ENCODE measurements around the gene CBLC. TPM values are rescaled to one million over a fixed set of nuclear protein-coding genes. Genes with fewer than 3 reads are reported as not detected.
A peak's percentile ranks its signal among the peaks of the same experiment; 100 is the strongest.

The CBLC gene
- total and polyA plus RNA-seq, 4 donors: 0.25 to 0.44 TPM; not detected in 2

DNA sequence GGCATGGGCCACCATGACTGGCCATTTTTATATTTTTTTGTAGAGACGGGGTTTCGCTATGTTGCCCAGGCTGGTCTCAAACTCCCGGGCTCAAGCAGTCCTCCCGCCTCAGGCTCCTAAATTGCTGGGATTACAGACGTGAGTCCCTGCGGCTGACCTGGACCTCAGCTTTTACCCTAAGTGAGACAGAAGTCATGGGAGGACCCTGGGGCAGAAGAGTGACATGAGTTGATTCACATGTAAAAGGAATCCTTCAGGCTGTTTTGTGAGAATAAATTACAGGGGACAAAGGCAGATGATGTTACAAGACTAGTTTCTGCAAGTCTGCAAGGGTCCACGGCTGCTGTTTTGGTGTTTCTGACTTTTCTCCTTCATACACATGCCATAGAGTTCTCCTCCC is 28.6 kb downstream of the CBLC start:
- no peak for DNase-seq (ENCODE audit: low read depth in 4 of 6, low spot score in 6 of 6)
- Histone ChIP-seq H3K27me3 (ENCODE audit: control insufficient read depth, insufficient read depth, low read length) (peaks cover 10% of the 10 kb centered on the region), H3K4me1 (ENCODE audit: control insufficient read depth, insufficient read depth, low read length) (peaks cover 27% of the 10 kb centered on the region), H3K4me3 (ENCODE audit: low read depth, low read length) (no peak overlapping the region), H3K9me3 (ENCODE audit: control insufficient read depth, insufficient read depth, low read length) (no peaks in the 10 kb centered on the region), H3K27ac (ENCODE audit: low read depth, low read length) (no peak overlapping the region), H3K36me3 (ENCODE audit: control insufficient read depth, insufficient read depth, low read length) (no peaks in the 10 kb centered on the region)
- 62% methylated on average over 7 of the region's 7 CpGs for WGBS (ENCODE audit: insufficient coverage)

DNA sequence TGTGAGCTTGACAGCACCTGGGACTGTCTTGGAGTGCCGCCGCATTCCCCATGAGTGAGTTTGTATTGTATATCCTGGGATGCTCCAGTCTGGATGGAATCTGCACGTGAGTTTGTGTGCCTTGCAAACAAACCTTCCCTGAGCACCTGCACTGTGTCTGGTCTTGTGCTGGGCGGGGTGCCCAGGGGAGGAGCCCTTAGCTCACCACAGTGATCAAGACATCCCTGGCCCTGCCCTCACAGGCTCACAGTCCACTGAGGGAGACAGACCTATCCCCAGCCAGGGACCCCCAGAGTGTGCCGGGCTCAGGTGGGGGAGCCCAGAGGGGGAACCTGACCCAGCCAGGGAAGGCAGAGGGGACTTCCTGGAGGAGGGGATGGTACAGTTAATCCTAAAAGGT is 29.5 kb downstream of the CBLC start:
- Histone ChIP-seq H3K9me3 (ENCODE audit: control insufficient read depth, insufficient read depth, low read length) (no peaks in the 10 kb centered on the region), H3K4me1 (ENCODE audit: control insufficient read depth, insufficient read depth, low read length) (peaks cover 27% of the 10 kb centered on the region), H3K4me3 (ENCODE audit: low read depth, low read length) (no peak overlapping the region), H3K27me3 (ENCODE audit: control insufficient read depth, insufficient read depth, low read length) (peaks cover 10% of the 10 kb centered on the region), H3K36me3 (ENCODE audit: control insufficient read depth, insufficient read depth, low read length) (peaks cover 4% of the 10 kb centered on the region), H3K27ac (ENCODE audit: low read depth, low read length) (no peak overlapping the region)
- WGBS (ENCODE audit: insufficient coverage): 76% methylated on average over 4 of the region's 5 CpGs
- no peak for DNase-seq (ENCODE audit: low read depth in 4 of 6, low spot score in 6 of 6)

DNA sequence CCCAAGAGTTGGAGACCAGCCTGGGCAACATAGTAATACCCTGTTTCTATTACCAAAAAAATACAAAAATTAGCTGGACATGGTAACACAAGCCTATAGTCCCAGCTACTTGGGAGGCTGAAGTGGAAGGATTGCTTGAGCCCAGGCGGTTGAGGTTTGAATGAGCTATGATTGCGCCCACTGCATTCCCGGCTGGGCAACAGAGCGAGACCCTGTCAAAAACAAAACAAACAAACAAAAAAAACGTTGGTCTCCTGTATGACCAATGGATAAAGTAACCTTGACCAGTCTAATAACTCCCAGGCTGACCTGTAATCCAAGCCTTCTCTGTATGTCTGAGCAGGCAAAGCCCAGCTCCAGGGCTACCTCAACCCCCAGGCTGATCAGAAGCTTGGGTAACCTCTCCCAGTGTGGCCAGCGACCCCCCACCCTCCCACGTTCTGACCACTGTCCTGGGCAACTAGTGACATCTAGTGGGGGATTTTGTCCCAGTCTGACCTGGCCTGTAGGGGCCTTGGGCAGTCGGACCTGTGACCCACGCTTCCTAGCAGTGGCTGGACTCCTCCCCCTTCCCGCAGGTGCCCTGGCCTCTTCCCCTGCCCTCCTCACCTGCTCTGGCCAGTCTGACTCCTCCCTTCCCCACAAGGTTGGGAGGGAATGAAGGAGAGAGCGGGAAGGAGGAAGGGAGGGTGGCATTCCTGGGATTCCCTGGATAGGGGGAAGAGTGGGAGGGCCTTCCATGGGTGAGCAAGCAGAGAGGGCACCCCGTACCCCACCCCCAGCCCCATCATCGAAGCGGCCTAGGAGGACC is 30.2 kb downstream of the CBLC start:
- no peak overlapping the region for H3K4me3 ChIP-seq (ENCODE audit: low read depth, low read length)
- peaks cover 10% of the 10 kb centered on the region for H3K27me3 ChIP-seq (ENCODE audit: control insufficient read depth, insufficient read depth, low read length)
- 18% methylated on average over 6 of the region's 14 CpGs for WGBS (ENCODE audit: insufficient coverage)
- H3K9me3 ChIP-seq (ENCODE audit: control insufficient read depth, insufficient read depth, low read length): no peaks in the 10 kb centered on the region
- peaks cover 27% of the 10 kb centered on the region for H3K4me1 ChIP-seq (ENCODE audit: control insufficient read depth, insufficient read depth, low read length)
- peak overlapping the region; percentile 57 for H3K27ac ChIP-seq (ENCODE audit: low read depth, low read length)
- H3K36me3 ChIP-seq (ENCODE audit: control insufficient read depth, insufficient read depth, low read length): peaks cover 7% of the 10 kb centered on the region
- peak in 3 of 6 donors; percentile 20 to 54 (median 50) for DNase-seq (ENCODE audit: low read depth in 4 of 6, low spot score in 6 of 6)

DNA sequence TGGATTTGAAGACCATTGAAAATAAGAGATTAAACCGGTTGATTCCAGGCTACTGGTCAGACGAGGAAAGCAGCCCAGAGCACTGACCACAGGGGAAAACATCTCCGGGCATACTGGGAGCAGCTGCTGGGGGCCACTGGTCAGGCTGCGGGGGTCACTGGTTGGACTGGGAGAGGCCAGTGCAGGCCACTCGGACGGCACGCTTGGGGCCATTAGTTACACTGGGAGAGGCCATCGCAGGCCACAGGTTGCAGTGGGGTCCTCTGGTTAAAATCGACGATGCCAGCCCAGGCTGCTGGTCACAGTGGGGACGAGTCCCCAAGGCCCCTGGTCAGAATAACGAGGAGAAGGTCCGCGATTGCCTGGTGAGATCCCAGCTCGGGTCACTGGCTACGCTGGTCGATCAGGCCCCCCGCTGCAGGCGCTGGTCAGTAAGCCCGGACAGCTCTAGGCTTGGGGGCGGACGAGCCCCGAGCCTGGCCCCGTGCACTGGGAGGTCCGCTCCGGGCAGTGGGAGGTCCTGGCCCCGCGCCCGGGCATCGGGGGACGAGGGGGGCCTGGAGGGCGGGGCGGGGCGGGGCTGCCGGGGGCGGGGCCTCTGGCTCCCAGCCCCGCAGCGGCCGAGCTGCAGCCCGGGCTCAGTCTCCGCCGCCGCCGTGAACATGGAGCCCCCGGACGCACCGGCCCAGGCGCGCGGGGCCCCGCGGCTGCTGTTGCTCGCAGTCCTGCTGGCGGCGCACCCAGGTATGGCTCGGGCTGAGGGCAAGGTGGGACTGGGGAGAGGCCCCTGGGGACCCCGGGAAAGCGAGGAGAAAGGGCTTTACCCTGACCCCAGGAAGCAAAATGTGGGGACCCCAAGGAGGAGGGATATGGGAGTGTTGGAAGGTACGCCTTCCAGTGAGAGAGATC is 31.0 kb downstream of the CBLC start, which contains the start of gene BCAM:
Gene BCAM, plus strand, starts transcription at position 641 of the 909 bp plus-strand sequence. Its CDS starts 22 bp downstream, at position 663.
- Histone ChIP-seq H3K27me3 (ENCODE audit: control insufficient read depth, insufficient read depth, low read length) (peaks cover 10% of the 10 kb centered on the region), H3K4me3 (ENCODE audit: low read depth, low read length) (peak within 1 kb of the TSS; percentile 51), H3K4me1 (ENCODE audit: control insufficient read depth, insufficient read depth, low read length) (peaks cover 27% of the 10 kb centered on the region), H3K36me3 (ENCODE audit: control insufficient read depth, insufficient read depth, low read length) (peaks cover 14% of the 10 kb centered on the region), H3K27ac (ENCODE audit: low read depth, low read length) (peak within 1 kb of the TSS; percentile 57), H3K9me3 (ENCODE audit: control insufficient read depth, insufficient read depth, low read length) (no peaks in the 10 kb centered on the region)
- WGBS (ENCODE audit: insufficient coverage): 2% methylated on average over 58 of the region's 59 CpGs
- DNase-seq (ENCODE audit: low read depth in 4 of 6, low spot score in 6 of 6): peak in 4 of 6 donors; percentile 19 to 79 (median 40)

DNA sequence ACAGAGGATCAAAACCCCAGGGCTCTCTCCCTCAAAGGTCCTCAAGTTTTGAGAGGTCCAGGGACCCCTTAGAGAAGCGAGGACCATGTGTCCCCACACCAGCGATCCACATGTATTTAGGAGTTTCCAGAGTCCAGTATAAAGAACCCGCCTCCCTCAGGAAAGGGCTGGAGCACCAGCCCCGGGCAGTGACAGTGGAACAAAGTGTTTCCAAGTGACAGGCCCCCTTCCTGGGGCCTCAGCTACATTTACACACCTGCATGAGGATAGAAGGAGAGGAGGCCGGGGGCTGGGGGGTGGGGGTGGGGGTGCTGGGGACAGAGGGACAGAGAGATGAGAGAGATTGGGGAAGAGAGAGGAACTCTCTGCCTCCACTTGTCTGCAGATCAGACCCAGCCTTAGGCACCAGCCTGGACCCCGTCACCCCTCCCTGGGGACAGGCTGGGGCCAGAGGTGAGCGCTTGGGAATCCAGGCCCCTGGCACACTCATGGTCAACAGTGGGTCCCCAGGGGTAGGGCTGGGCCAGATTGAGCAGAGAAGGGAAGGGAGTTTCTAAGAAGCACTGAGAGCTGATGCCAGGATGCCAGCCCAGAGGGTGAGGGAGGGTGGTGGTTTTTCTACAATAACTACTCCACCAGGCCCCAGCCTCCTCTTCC is 32.0 kb downstream of the CBLC start:
- no peak for DNase-seq (ENCODE audit: low read depth in 4 of 6, low spot score in 6 of 6)
- Histone ChIP-seq H3K27me3 (ENCODE audit: control insufficient read depth, insufficient read depth, low read length) (peaks cover 7% of the 10 kb centered on the region), H3K27ac (ENCODE audit: low read depth, low read length) (no peak overlapping the region), H3K9me3 (ENCODE audit: control insufficient read depth, insufficient read depth, low read length) (no peaks in the 10 kb centered on the region), H3K4me3 (ENCODE audit: low read depth, low read length) (peak overlapping the region; percentile 51), H3K4me1 (ENCODE audit: control insufficient read depth, insufficient read depth, low read length) (peaks cover 27% of the 10 kb centered on the region), H3K36me3 (ENCODE audit: control insufficient read depth, insufficient read depth, low read length) (peaks cover 18% of the 10 kb centered on the region)
- WGBS (ENCODE audit: insufficient coverage): 60% methylated on average over 3 of the region's 7 CpGs

DNA sequence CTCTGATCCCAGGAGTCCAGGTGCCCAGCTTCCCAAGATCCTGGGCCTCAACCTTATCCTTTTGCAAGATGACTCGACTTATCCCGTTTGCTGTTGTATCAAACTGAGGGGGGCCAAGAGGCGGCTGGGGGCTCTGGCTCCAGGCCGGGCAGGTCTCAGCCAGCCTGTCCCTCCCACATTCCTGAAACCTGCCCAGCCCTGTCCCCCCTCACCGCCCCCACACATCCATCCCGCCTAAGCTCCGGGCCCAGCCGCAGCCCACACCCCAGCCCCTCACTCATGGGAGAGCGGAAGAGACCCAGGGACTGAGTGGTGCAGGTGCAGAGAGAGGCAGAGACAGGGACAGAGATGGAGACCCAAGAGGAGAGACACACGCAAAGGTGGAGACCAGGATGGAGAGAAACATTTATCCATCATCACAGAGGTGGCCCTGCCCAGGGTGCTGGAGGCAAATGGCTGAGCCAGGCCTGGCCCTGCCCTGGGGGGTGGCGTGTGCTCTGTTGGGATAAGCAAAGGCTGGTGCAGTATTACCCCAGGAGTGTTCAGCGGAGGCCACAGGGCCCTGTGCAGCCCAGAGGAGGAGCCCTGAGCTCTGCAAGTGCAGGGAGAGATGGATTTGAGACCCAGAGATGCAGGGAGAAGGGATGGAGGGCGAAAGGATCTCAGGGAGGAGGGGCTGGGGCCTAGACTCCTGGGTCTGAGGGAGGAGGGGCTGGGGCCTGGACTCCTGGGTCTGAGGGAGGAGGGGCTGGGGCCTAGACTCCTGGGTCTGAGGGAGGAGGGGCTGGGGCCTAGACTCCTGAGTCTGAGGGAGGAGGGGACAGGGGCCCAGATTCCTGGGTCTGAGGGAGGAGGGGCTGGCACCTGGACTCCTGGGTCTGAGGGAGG is 32.8 kb downstream of the CBLC start:
- Histone ChIP-seq H3K9me3 (ENCODE audit: control insufficient read depth, insufficient read depth, low read length) (no peaks in the 10 kb centered on the region), H3K27ac (ENCODE audit: low read depth, low read length) (no peak overlapping the region), H3K4me3 (ENCODE audit: low read depth, low read length) (no peak overlapping the region), H3K27me3 (ENCODE audit: control insufficient read depth, insufficient read depth, low read length) (peaks cover 7% of the 10 kb centered on the region), H3K4me1 (ENCODE audit: control insufficient read depth, insufficient read depth, low read length) (peaks cover 27% of the 10 kb centered on the region), H3K36me3 (ENCODE audit: control insufficient read depth, insufficient read depth, low read length) (peaks cover 18% of the 10 kb centered on the region)
- DNase-seq (ENCODE audit: low read depth in 4 of 6, low spot score in 6 of 6): no peak
- WGBS (ENCODE audit: insufficient coverage): 71% methylated on average over 8 of the region's 13 CpGs

GRCh38 chr19:44811122-44811419 is 33.4 kb downstream of the CBLC start:
- WGBS (ENCODE audit: insufficient coverage): 86% methylated on average over 7 of the region's 7 CpGs
- H3K36me3 ChIP-seq (ENCODE audit: control insufficient read depth, insufficient read depth, low read length): peaks cover 18% of the 10 kb centered on the region
- H3K4me1 ChIP-seq (ENCODE audit: control insufficient read depth, insufficient read depth, low read length): peaks cover 27% of the 10 kb centered on the region
- no peaks in the 10 kb centered on the region for H3K9me3 ChIP-seq (ENCODE audit: control insufficient read depth, insufficient read depth, low read length)
- H3K27ac ChIP-seq (ENCODE audit: low read depth, low read length): no peak overlapping the region
- H3K4me3 ChIP-seq (ENCODE audit: low read depth, low read length): no peak overlapping the region
- peaks cover 7% of the 10 kb centered on the region for H3K27me3 ChIP-seq (ENCODE audit: control insufficient read depth, insufficient read depth, low read length)
- no peak for DNase-seq (ENCODE audit: low read depth in 4 of 6, low spot score in 6 of 6)

DNA sequence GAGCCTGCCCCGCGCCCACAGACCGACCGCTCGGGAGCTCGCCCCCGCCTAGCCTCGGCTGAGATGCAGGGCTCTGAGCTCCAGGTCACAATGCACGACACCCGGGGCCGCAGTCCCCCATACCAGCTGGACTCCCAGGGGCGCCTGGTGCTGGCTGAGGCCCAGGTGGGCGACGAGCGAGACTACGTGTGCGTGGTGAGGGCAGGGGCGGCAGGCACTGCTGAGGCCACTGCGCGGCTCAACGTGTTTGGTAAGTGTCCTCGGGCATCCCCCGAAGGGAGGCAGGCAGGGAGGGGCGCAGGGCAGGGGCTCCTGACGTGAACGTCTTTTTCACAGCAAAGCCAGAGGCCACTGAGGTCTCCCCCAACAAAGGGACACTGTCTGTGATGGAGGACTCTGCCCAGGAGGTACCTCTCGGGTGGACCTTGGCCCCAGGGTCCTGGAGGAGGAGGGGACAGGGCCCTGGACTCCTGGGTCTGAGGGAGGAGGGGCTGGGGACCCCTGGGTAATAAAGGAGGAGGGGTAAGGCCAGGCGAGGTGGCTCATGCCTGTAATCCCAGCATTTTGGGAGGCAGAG is 34.5 kb downstream of the CBLC start:
- Histone ChIP-seq H3K4me3 (ENCODE audit: low read depth, low read length) (no peak overlapping the region), H3K4me1 (ENCODE audit: control insufficient read depth, insufficient read depth, low read length) (peaks cover 27% of the 10 kb centered on the region), H3K36me3 (ENCODE audit: control insufficient read depth, insufficient read depth, low read length) (peaks cover 18% of the 10 kb centered on the region), H3K27ac (ENCODE audit: low read depth, low read length) (no peak overlapping the region), H3K9me3 (ENCODE audit: control insufficient read depth, insufficient read depth, low read length) (no peaks in the 10 kb centered on the region), H3K27me3 (ENCODE audit: control insufficient read depth, insufficient read depth, low read length) (peaks cover 7% of the 10 kb centered on the region)
- 82% methylated on average over 27 of the region's 28 CpGs for WGBS (ENCODE audit: insufficient coverage)
- no peak for DNase-seq (ENCODE audit: low read depth in 4 of 6, low spot score in 6 of 6)

Data from spinal cord (tissue), 10 donors.